ENCODE measurements around the gene CMIP.
A peak's percentile ranks its signal among the peaks of the same experiment; 100 is the strongest.

GRCh38 chr16:81541314-81541713, 96.7 kb downstream of the CMIP start:
- TF ChIP-seq RAD21 (conservative IDR thresholded peaks at IDR 0.05) (no peak), CTCF (IDR thresholded peaks at IDR 0.05; ENCODE audit: poor library complexity, severe bottlenecking) (no peak), EZH2 (IDR thresholded peaks at IDR 0.05; ENCODE audit: borderline replicate concordance, insufficient read depth, low read length, poor library complexity, severe bottlenecking) (no peak), MXI1 (conservative IDR thresholded peaks at IDR 0.05; ENCODE audit: poor library complexity, severe bottlenecking) (peak; percentile 31), SMC3 (conservative IDR thresholded peaks at IDR 0.05; ENCODE audit: poor library complexity) (no peak)
- TF ChIP-seq, protein P1, sequence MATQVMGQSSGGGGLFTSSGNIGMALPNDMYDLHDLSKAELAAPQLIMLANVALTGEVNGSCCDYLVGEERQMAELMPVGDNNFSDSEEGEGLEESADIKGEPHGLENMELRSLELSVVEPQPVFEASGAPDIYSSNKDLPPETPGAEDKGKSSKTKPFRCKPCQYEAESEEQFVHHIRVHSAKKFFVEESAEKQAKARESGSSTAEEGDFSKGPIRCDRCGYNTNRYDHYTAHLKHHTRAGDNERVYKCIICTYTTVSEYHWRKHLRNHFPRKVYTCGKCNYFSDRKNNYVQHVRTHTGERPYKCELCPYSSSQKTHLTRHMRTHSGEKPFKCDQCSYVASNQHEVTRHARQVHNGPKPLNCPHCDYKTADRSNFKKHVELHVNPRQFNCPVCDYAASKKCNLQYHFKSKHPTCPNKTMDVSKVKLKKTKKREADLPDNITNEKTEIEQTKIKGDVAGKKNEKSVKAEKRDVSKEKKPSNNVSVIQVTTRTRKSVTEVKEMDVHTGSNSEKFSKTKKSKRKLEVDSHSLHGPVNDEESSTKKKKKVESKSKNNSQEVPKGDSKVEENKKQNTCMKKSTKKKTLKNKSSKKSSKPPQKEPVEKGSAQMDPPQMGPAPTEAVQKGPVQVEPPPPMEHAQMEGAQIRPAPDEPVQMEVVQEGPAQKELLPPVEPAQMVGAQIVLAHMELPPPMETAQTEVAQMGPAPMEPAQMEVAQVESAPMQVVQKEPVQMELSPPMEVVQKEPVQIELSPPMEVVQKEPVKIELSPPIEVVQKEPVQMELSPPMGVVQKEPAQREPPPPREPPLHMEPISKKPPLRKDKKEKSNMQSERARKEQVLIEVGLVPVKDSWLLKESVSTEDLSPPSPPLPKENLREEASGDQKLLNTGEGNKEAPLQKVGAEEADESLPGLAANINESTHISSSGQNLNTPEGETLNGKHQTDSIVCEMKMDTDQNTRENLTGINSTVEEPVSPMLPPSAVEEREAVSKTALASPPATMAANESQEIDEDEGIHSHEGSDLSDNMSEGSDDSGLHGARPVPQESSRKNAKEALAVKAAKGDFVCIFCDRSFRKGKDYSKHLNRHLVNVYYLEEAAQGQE (IDR thresholded peaks at IDR 0.05; ENCODE audit: borderline replicate concordance): no peak
